Liver (tissue), 9 donors: Measurements from ENCODE around the gene FANCI. TPM values are rescaled to one million over a fixed set of nuclear protein-coding genes. Genes with fewer than 3 reads are reported as not detected.

ENCODE experiments used
- DNase-seq: peaks from one replicate; pipeline ENCODE4 v3.0.0-alpha.2; 2017; ENCODE audit warnings: low spot score
- H3K27ac ChIP-seq, 2 donors: one replicate each; pipeline ENCODE4 v1.7.0; 2013; ENCODE audit warnings: inconsistent platforms in 2 of 2, low read length in 2 of 2, control low read depth in 1 of 2, low read depth in 1 of 2, mild to moderate bottlenecking in 1 of 2
- H3K27me3 ChIP-seq, 4 donors: one replicate each; pipeline versions ENCODE4 v1.6.1 to v1.7.0; 2013; ENCODE audit warnings: low read length in 3 of 4, inconsistent platforms in 1 of 4, mild to moderate bottlenecking in 1 of 4, moderate library complexity in 1 of 4; ENCODE audit not compliant: control insufficient read depth in 4 of 4, insufficient read depth in 4 of 4
- H3K36me3 ChIP-seq, 4 donors: one replicate each; pipeline versions ENCODE4 v1.6.1 to v1.7.0; 2013; ENCODE audit warnings: low read length in 3 of 4, mild to moderate bottlenecking in 3 of 4, low read depth in 1 of 4, moderate library complexity in 1 of 4; ENCODE audit not compliant: control insufficient read depth in 4 of 4, insufficient read depth in 3 of 4
- H3K4me1 ChIP-seq, 4 donors: one replicate each; pipeline versions ENCODE4 v1.6.1 to v1.7.0; 2013; ENCODE audit warnings: low read length in 3 of 4, mild to moderate bottlenecking in 3 of 4, moderate library complexity in 1 of 4; ENCODE audit not compliant: control insufficient read depth in 4 of 4, insufficient read depth in 4 of 4
- H3K4me3 ChIP-seq, 3 donors: one replicate each; pipeline versions ENCODE4 v1.6.1 to v1.7.0; 2013; ENCODE audit warnings: low read length in 3 of 3, control low read depth in 1 of 3, low read depth in 1 of 3, mild to moderate bottlenecking in 1 of 3
- H3K9ac ChIP-seq, 2 donors: one replicate each; pipeline ENCODE4 v1.7.0; 2013; ENCODE audit warnings: low read length in 2 of 2, mild to moderate bottlenecking in 2 of 2, moderate library complexity in 2 of 2, control low read depth in 1 of 2, low read depth in 1 of 2
- H3K9me3 ChIP-seq, 4 donors: one replicate each; pipeline versions ENCODE4 v1.6.1 to v1.7.0; 2013; ENCODE audit warnings: low read length in 3 of 4; ENCODE audit not compliant: control insufficient read depth in 4 of 4
- CTCF ChIP-seq: fragments of 150-350 bp; IDR thresholded peaks from 2 replicates; pipeline ENCODE4 v1.5.1; 2017; ENCODE audit warnings: improper control_type of control experiment, low read depth, low read length; ENCODE audit not compliant: missing input control
- EGR1 ChIP-seq, 2 donors: IDR thresholded peaks; 2 replicates each; pipeline ENCODE4 v1.6.1; 2016 to 2018; ENCODE audit warnings: antibody characterized with exemption in 2 of 2, low read depth in 2 of 2
- FOXA2 ChIP-seq: IDR thresholded peaks from 2 replicates; pipeline ENCODE4 v1.6.1; 2016; ENCODE audit warnings: antibody characterized with exemption
- GABPA ChIP-seq, 2 donors: IDR thresholded peaks in 1 of 2; conservative IDR thresholded peaks in 1 of 2; 2 replicates each; pipeline ENCODE4 v1.6.1; 2016; ENCODE audit warnings: antibody characterized with exemption in 2 of 2, mild to moderate bottlenecking in 1 of 2, moderate library complexity in 1 of 2
- HNF4A ChIP-seq, 2 donors: conservative IDR thresholded peaks; 2 replicates each; pipeline ENCODE4 v1.6.1; 2016; ENCODE audit warnings: antibody characterized with exemption in 2 of 2, mild to moderate bottlenecking in 2 of 2
- HNF4G ChIP-seq: IDR thresholded peaks from 2 replicates; pipeline ENCODE4 v1.6.1; 2016; ENCODE audit warnings: antibody characterized with exemption
- JUND ChIP-seq, 2 donors: IDR thresholded peaks; 2 replicates each; pipeline ENCODE4 v1.6.1; 2016; ENCODE audit warnings: antibody characterized with exemption in 2 of 2
- NR2F2 ChIP-seq: IDR thresholded peaks from 2 replicates; pipeline ENCODE4 v1.6.1; 2016; ENCODE audit warnings: antibody characterized with exemption
- RAD21 ChIP-seq, 2 donors: IDR thresholded peaks; 2 replicates each; pipeline ENCODE4 v1.6.1; 2016; ENCODE audit warnings: antibody characterized with exemption in 2 of 2, mild to moderate bottlenecking in 2 of 2
- REST ChIP-seq: IDR thresholded peaks from 2 replicates; pipeline ENCODE4 v1.6.1; 2016; ENCODE audit warnings: antibody characterized with exemption, mild to moderate bottlenecking
- RXRA ChIP-seq, 2 donors: IDR thresholded peaks; 2 replicates each; pipeline ENCODE4 v1.6.1; 2017 to 2018; ENCODE audit warnings: antibody characterized with exemption in 2 of 2, mild to moderate bottlenecking in 1 of 2
- SP1 ChIP-seq: IDR thresholded peaks from 2 replicates; pipeline ENCODE4 v1.6.1; 2018; ENCODE audit warnings: antibody characterized with exemption, mild to moderate bottlenecking
- TAF1 ChIP-seq: conservative IDR thresholded peaks from 2 replicates; pipeline ENCODE4 v1.6.1; 2016; ENCODE audit warnings: antibody characterized with exemption, mild to moderate bottlenecking
- YY1 ChIP-seq: IDR thresholded peaks from 2 replicates; pipeline ENCODE4 v1.6.1; 2016; ENCODE audit warnings: antibody characterized with exemption, mild to moderate bottlenecking
- WGBS: extraction: QIAGEN DNeasy Blood & Tissue Kit; methylation state at CpG from one replicate; pipeline ENCODE4 v1.1.7; 2013; 5-methylcytosine and 5-hydroxymethylcytosine counted together
- polyA plus RNA-seq, 2 donors: library from polyadenylated mRNA; stranded (reverse) in 1 of 2; unstranded in 1 of 2; fragments of 200-250 nt in 1 of 2; fragments of >200 nt in 1 of 2; fragmentation: Nextera tagmentation in 1 of 2; extraction: Ambion mirVana in 1 of 2; gene quantifications; one replicate each; pipeline versions ENCODE4 v1.2.1 to v1.2.3, GENCODE V29; 2013 to 2015
- total RNA-seq, 2 donors: library from RNA; depleted of rRNA; stranded (reverse); fragments of >200 nt; gene quantifications; one replicate each; pipeline ENCODE4 v1.2.3, GENCODE V29; 2014
- TF ChIP-seq, protein P1 (sequence below): IDR thresholded peaks from 2 replicates; pipeline ENCODE4 v1.6.1; 2016; ENCODE audit warnings: antibody characterized with exemption
- TF ChIP-seq, protein P2 (sequence below): IDR thresholded peaks from 2 replicates; pipeline ENCODE4 v1.6.1; 2016; ENCODE audit warnings: antibody characterized with exemption
- TF ChIP-seq, protein P3 (sequence below): IDR thresholded peaks from 2 replicates; pipeline ENCODE4 v1.6.1; 2016; ENCODE audit warnings: antibody characterized with exemption
- donor health status: healthy.
- donor health status: healthy.
- donor health status: healthy.
- donor health status: healthy.
- donor health status: healthy.

Gene FANCI
- total and polyA plus RNA-seq, 4 donors: 1.7 to 41.9 (median 2.3) TPM

- TF ChIP-seq YY1 (no peak), JUND (IDR thresholded peaks at IDR 0.05) (no peak), FOXA2 (no peak), REST (no peak), HNF4A (conservative IDR thresholded peaks at IDR 0.05) (no peak), TAF1 (no peak), CTCF (no peak), RAD21 (IDR thresholded peaks at IDR 0.05) (no peak), GABPA (IDR thresholded peaks at IDR 0.05 in 1 of 2, conservative IDR thresholded peaks at IDR 0.05 in 1 of 2) (no peak), NR2F2 (no peak), HNF4G (no peak)
- TF ChIP-seq, protein P1, sequence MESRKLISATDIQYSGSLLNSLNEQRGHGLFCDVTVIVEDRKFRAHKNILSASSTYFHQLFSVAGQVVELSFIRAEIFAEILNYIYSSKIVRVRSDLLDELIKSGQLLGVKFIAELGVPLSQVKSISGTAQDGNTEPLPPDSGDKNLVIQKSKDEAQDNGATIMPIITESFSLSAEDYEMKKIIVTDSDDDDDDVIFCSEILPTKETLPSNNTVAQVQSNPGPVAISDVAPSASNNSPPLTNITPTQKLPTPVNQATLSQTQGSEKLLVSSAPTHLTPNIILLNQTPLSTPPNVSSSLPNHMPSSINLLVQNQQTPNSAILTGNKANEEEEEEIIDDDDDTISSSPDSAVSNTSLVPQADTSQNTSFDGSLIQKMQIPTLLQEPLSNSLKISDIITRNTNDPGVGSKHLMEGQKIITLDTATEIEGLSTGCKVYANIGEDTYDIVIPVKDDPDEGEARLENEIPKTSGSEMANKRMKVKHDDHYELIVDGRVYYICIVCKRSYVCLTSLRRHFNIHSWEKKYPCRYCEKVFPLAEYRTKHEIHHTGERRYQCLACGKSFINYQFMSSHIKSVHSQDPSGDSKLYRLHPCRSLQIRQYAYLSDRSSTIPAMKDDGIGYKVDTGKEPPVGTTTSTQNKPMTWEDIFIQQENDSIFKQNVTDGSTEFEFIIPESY: no peak
- TF ChIP-seq, protein P2, sequence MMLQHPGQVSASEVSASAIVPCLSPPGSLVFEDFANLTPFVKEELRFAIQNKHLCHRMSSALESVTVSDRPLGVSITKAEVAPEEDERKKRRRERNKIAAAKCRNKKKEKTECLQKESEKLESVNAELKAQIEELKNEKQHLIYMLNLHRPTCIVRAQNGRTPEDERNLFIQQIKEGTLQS: no peak
- no peak overlapping the region for H3K4me3 ChIP-seq
- no peak overlapping the region for H3K9ac ChIP-seq
- H3K9me3 ChIP-seq: no peaks in the 10 kb centered on the region
- WGBS: 47% methylated on average over 7 of the region's 7 CpGs
- no peak overlapping the region for H3K27ac ChIP-seq
- H3K36me3 ChIP-seq: peaks cover 20 to 82% (median 62%) of the 10 kb centered on the region in 4 donors
- H3K4me1 ChIP-seq: no peaks in the 10 kb centered on the region
- no peaks in the 10 kb centered on the region for H3K27me3 ChIP-seq
- DNase-seq: no peak
Measured at GRCh38 chr15:89196994-89197393, 46.8 kb upstream of the FANCI start.

DNA sequence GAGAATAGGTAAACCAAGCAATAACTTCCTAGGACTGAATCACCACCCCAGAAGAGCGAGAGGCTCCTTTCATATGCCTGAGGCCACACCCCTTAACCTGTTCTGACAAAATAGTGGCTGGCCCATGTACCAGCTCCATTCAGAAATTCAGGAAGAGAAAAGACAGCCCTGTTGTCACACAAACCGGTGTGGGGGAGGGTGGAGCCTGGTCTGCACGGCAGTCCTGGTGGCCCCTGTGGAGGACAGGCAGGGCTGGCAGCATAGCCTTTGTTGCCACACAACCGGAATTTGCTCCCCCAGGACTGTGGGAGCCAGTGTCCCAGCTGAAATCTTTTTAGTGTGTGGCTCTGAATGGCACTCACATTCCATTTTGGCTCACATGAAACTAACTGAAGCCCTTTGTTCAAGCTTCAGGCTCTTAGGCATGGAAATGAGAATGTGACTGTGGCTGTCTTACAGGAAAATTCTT, 46.2 kb upstream of the FANCI start:
- Histone ChIP-seq H3K9me3 (no peaks in the 10 kb centered on the region), H3K4me1 (no peaks in the 10 kb centered on the region), H3K27me3 (no peaks in the 10 kb centered on the region), H3K4me3 (no peak overlapping the region), H3K36me3 (peaks cover 18 to 76% (median 57%) of the 10 kb centered on the region in 4 donors), H3K9ac (no peak overlapping the region), H3K27ac (no peak overlapping the region)
- 60% methylated on average over 4 of the region's 4 CpGs for WGBS
- no peak for DNase-seq
- no peak for TF ChIP-seq RAD21 (IDR thresholded peaks at IDR 0.05)
- no peak for TF ChIP-seq SP1
- TF ChIP-seq, protein P3, sequence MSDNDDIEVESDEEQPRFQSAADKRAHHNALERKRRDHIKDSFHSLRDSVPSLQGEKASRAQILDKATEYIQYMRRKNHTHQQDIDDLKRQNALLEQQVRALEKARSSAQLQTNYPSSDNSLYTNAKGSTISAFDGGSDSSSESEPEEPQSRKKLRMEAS: no peak
- TF ChIP-seq GABPA (IDR thresholded peaks at IDR 0.05 in 1 of 2, conservative IDR thresholded peaks at IDR 0.05 in 1 of 2): no peak
- no peak for TF ChIP-seq HNF4G
- TF ChIP-seq EGR1 (IDR thresholded peaks at IDR 0.05; ENCODE audit: low read depth in 2 of 2): no peak
- no peak for TF ChIP-seq JUND (IDR thresholded peaks at IDR 0.05)
- no peak for TF ChIP-seq CTCF
- no peak for TF ChIP-seq TAF1
- TF ChIP-seq, protein P2: no peak
- TF ChIP-seq REST: no peak
- TF ChIP-seq NR2F2: no peak
- TF ChIP-seq RXRA (IDR thresholded peaks at IDR 0.05): no peak
- TF ChIP-seq YY1: no peak
